ENCODE data around the gene MAML2. TPM values are rescaled to one million over a fixed set of nuclear protein-coding genes. Genes with fewer than 3 reads are reported as not detected.

Gene MAML2
- total and polyA plus RNA-seq, 4 donors = 3.8 to 41.8 (median 13.7) TPM

DNA sequence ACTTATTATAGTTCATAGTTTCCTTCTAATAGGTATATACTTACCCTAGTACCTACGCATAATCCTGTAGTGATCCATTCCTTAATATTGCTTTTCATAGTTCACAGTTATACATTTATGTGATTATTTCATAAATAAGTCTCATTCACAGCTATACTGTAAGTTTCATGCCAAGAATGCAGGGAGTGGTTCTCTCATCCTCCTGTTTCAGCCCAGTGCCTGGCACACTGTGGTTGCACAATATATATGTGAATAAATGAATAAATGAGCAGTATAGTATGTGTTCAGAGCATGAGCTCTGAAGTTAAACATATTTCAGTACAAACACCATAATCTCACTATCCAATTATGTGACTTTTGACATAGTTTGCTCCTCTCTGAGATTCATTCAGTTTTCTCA is 115.8 kb downstream of the MAML2 start:
- Histone ChIP-seq H3K36me3 (ENCODE audit: control insufficient read depth in 4 of 4, insufficient read depth in 4 of 4, low read length in 4 of 4) (peaks cover 0 to 3% (median 0%) of the 10 kb centered on the region in 4 donors), H3K4me1 (ENCODE audit: control insufficient read depth in 5 of 5, insufficient read depth in 5 of 5, low read length in 5 of 5) (peaks cover 6 to 32% (median 15%) of the 10 kb centered on the region in 5 donors), H3K27ac (ENCODE audit: low read depth in 1 of 2, low read length in 1 of 2) (no peak overlapping the region), H3K27me3 (ENCODE audit: control insufficient read depth in 3 of 3, insufficient read depth in 3 of 3, low read length in 2 of 3) (no peaks in the 10 kb centered on the region), H3K9ac (ENCODE audit: insufficient read depth in 1 of 2, low read length in 2 of 2) (no peak overlapping the region), H3K4me3 (no peak overlapping the region), H3K9me3 (ENCODE audit: control insufficient read depth in 4 of 4, insufficient read depth in 3 of 4, low read length in 3 of 4) (no peaks in the 10 kb centered on the region)
- TF ChIP-seq, protein P1, sequence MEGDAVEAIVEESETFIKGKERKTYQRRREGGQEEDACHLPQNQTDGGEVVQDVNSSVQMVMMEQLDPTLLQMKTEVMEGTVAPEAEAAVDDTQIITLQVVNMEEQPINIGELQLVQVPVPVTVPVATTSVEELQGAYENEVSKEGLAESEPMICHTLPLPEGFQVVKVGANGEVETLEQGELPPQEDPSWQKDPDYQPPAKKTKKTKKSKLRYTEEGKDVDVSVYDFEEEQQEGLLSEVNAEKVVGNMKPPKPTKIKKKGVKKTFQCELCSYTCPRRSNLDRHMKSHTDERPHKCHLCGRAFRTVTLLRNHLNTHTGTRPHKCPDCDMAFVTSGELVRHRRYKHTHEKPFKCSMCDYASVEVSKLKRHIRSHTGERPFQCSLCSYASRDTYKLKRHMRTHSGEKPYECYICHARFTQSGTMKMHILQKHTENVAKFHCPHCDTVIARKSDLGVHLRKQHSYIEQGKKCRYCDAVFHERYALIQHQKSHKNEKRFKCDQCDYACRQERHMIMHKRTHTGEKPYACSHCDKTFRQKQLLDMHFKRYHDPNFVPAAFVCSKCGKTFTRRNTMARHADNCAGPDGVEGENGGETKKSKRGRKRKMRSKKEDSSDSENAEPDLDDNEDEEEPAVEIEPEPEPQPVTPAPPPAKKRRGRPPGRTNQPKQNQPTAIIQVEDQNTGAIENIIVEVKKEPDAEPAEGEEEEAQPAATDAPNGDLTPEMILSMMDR (IDR thresholded peaks at IDR 0.05; ENCODE audit: control extremely low read depth, extremely low read depth) = no peak
- 97 to 99% methylated on average over 1 of the region's 1 CpG for WGBS, 2 donors
- DNase-seq (no peak), ATAC-seq (ENCODE audit: insufficient read depth, low FRiP score) (no peak)

GRCh38 chr11:96223083-96223482 is 119.9 kb downstream of the MAML2 start:
- Histone ChIP-seq H3K9me3 (ENCODE audit: control insufficient read depth in 4 of 4, insufficient read depth in 3 of 4, low read length in 3 of 4) (no peaks in the 10 kb centered on the region), H3K27me3 (ENCODE audit: control insufficient read depth in 3 of 3, insufficient read depth in 3 of 3, low read length in 2 of 3) (no peaks in the 10 kb centered on the region), H3K27ac (ENCODE audit: low read depth in 1 of 2, low read length in 1 of 2) (no peak overlapping the region), H3K4me3 (no peak overlapping the region), H3K9ac (ENCODE audit: insufficient read depth in 1 of 2, low read length in 2 of 2) (no peak overlapping the region), H3K36me3 (ENCODE audit: control insufficient read depth in 4 of 4, insufficient read depth in 4 of 4, low read length in 4 of 4) (peaks cover 0 to 5% (median 0%) of the 10 kb centered on the region in 4 donors), H3K4me1 (ENCODE audit: control insufficient read depth in 5 of 5, insufficient read depth in 5 of 5, low read length in 5 of 5) (peaks cover 13 to 49% (median 22%) of the 10 kb centered on the region in 5 donors)
- no peak for DNase-seq
- 89 to 96% methylated on average over 1 of the region's 1 CpG for whole genome bisulfite sequencing, 2 donors
- ATAC-seq (ENCODE audit: insufficient read depth, low FRiP score) = no peak
- TF ChIP-seq, protein P1 (IDR thresholded peaks at IDR 0.05; ENCODE audit: control extremely low read depth, extremely low read depth) = no peak

DNA sequence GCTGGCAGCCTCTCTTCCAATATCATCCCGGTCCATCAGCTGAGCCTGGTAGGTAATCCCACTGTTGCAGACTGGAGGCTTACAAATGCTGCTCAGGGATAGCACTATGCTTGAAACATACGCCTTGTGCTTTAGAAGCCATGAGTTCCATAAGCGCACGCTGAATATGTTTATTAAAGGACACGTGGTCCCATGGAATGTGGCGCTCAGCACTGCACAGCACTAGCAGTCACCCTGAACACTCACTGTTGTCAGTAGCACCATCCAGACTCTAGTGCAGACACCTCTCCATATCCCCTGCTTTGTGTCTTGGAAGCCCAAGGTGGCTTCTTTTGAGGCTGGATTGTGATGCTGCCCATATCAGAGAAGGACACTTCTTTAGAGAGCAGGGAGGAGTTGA is 120.9 kb downstream of the MAML2 start:
- Histone ChIP-seq H3K27me3 (ENCODE audit: control insufficient read depth in 3 of 3, insufficient read depth in 3 of 3, low read length in 2 of 3) (no peaks in the 10 kb centered on the region), H3K36me3 (ENCODE audit: control insufficient read depth in 4 of 4, insufficient read depth in 4 of 4, low read length in 4 of 4) (peaks cover 0 to 5% (median 0%) of the 10 kb centered on the region in 4 donors), H3K4me1 (ENCODE audit: control insufficient read depth in 5 of 5, insufficient read depth in 5 of 5, low read length in 5 of 5) (peaks cover 9 to 55% (median 28%) of the 10 kb centered on the region in 5 donors), H3K9ac (ENCODE audit: insufficient read depth in 1 of 2, low read length in 2 of 2) (peak overlapping the region in 1 of 2 donors; percentile 52), H3K27ac (ENCODE audit: low read depth in 1 of 2, low read length in 1 of 2) (peak overlapping the region in 1 of 2 donors; percentile 4), H3K4me3 (no peak overlapping the region), H3K9me3 (ENCODE audit: control insufficient read depth in 4 of 4, insufficient read depth in 3 of 4, low read length in 3 of 4) (no peaks in the 10 kb centered on the region)
- ATAC-seq (ENCODE audit: insufficient read depth, low FRiP score) (no peak), DNase-seq (peak; percentile 42 to 68 (median 58))
- WGBS, 2 donors = 77 to 85% methylated on average over 6 of the region's 6 CpGs
- TF ChIP-seq, protein P1 (IDR thresholded peaks at IDR 0.05; ENCODE audit: control extremely low read depth, extremely low read depth) = no peak
